ENCODE results near the gene PNMA6F.

Gene PNMA6F

DNA sequence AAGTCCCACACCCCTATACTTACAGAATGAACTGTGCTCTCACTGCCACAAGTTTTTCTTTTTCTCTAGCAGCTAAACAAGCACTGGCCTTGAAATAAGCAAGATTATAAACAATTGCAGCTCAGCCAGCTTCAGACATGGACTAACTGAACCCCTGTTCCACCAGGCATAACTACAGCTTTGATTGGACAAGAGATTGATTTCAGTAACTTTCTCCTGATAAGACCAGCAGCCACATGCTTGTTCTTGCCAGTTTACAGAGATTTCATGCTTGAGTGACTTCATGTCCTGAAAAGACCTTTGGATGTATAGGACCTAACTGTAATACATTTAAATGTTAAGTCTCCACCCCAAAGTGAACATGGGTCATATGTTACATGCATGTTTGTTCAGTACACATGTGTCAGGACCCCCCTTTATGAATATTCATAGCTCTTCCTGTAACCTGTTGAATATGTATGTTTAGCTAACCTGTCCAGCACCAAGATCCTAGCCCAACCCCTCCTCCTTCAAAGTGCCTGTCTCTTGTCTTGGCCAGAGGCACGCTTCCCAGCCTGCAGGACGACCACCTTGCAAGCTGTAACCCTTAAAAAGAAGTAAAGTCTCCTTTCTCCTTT, 40.3 kb upstream of the PNMA6F start:
- TF ChIP-seq CTCF (conservative IDR thresholded peaks at IDR 0.05; ENCODE audit: low read depth): no peak
- POLR2A ChIA-PET (ENCODE audit: low non-redundant PET): no interaction called here
- no peak overlapping the region for H3K27ac ChIP-seq
- CTCF ChIA-PET: no interaction called here
- no peak for DNase-seq (ENCODE audit: low spot score)

- no peak overlapping the region for H3K27ac ChIP-seq
- no peak for TF ChIP-seq CTCF (conservative IDR thresholded peaks at IDR 0.05; ENCODE audit: low read depth)
- no peak for DNase-seq (ENCODE audit: low spot score)
- POLR2A ChIA-PET (ENCODE audit: low non-redundant PET): no interaction called here
- CTCF ChIA-PET: no interaction called here
Measured at GRCh38 chrX:153357877-153358276, 36.3 kb upstream of the PNMA6F start.

GRCh38 chrX:153353416-153353815, 31.8 kb upstream of the PNMA6F start:
- no peak overlapping the region for H3K27ac ChIP-seq
- no peak for DNase-seq (ENCODE audit: low spot score)
- ChIA-PET CTCF (no interaction called here), POLR2A (ENCODE audit: low non-redundant PET) (no interaction called here)
- TF ChIP-seq CTCF (conservative IDR thresholded peaks at IDR 0.05; ENCODE audit: low read depth): no peak

DNA sequence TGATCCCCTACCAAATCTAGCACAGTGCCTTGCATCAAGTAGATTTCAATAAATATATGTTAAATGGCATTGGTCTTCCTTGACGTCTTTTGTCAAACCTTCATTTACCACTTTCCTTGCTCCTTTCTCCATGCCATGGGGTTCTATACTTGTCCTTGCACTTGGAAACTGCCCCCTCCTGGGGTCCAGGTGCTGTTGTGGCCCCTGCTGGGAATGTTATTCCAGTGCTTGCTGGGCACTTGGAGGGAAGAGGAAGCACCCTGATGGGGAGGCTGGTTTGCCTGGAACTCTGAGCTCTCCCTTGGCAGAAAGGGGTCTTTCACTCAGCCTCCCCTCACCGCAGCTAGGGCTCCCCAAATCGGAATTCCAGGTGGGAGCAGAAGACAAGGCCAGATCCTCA, 31.3 kb upstream of the PNMA6F start:
- CTCF ChIA-PET: no interaction called here
- POLR2A ChIA-PET (ENCODE audit: low non-redundant PET): no interaction called here
- DNase-seq (ENCODE audit: low spot score): no peak
- H3K27ac ChIP-seq: no peak overlapping the region
- TF ChIP-seq CTCF (conservative IDR thresholded peaks at IDR 0.05; ENCODE audit: low read depth): no peak

- no peak for DNase-seq (ENCODE audit: low spot score)
- TF ChIP-seq CTCF (conservative IDR thresholded peaks at IDR 0.05; ENCODE audit: low read depth): no peak
- H3K27ac ChIP-seq: no peak overlapping the region
- ChIA-PET CTCF (no interaction called here), POLR2A (ENCODE audit: low non-redundant PET) (no interaction called here)
Measured at GRCh38 chrX:153351981-153352380, 30.4 kb upstream of the PNMA6F start.

GRCh38 chrX:153349952-153350351, 28.4 kb upstream of the PNMA6F start:
- no peak for TF ChIP-seq CTCF (conservative IDR thresholded peaks at IDR 0.05; ENCODE audit: low read depth)
- DNase-seq (ENCODE audit: low spot score): no peak
- POLR2A ChIA-PET (ENCODE audit: low non-redundant PET): no interaction called here
- no peak overlapping the region for H3K27ac ChIP-seq
- CTCF ChIA-PET: no interaction called here

GRCh38 chrX:153348421-153348820, 26.9 kb upstream of the PNMA6F start:
- no peak for DNase-seq (ENCODE audit: low spot score)
- CTCF ChIA-PET: no interaction called here
- H3K27ac ChIP-seq: no peak overlapping the region
- POLR2A ChIA-PET (ENCODE audit: low non-redundant PET): no interaction called here
- no peak for TF ChIP-seq CTCF (conservative IDR thresholded peaks at IDR 0.05; ENCODE audit: low read depth)
